ENCODE measurements around the gene LIF. TPM values are rescaled to one million over a fixed set of nuclear protein-coding genes. Genes with fewer than 3 reads are reported as not detected.

LIF gene
- total RNA-seq, 1 experiment from 2014 or later = 8.0 TPM

GRCh38 chr22:30265823-30266444 is 19.4 kb upstream of the LIF start:
- ChIA-PET POLR2A (no interaction called here), CTCF (no interaction called here)
- no peaks in the 10 kb centered on the region for H3K27me3 Mint-ChIP-seq (ENCODE audit: insufficient read depth, unreplicated experiment)
- no peaks in the 10 kb centered on the region for H3K27me3 ChIP-seq (replicated peaks; ENCODE audit: control insufficient read depth, insufficient read depth, low read length)
- no peak overlapping the region for H3K27ac Mint-ChIP-seq (ENCODE audit: unreplicated experiment)
- BruUV-seq (replicated peaks) = no TSS peak
- H3K4me1 ChIP-seq = peaks cover 5% of the 10 kb centered on the region; the same call in 1 of the 2 replicates
- no peak overlapping the region for H3K4me3 ChIP-seq (ENCODE audit: low read depth, low read length)
- no peak for TF ChIP-seq CTCF (IDR thresholded peaks at IDR 0.05; ENCODE audit: insufficient read depth in 1 of 2, low read depth in 1 of 2, low read length in 1 of 2, severe bottlenecking in 1 of 2, unreplicated experiment in 1 of 2)
- H3K36me3 ChIP-seq (ENCODE audit: control insufficient read depth, insufficient read depth, low read length) = no peaks in the 10 kb centered on the region
- no peaks in the 10 kb centered on the region for H3K9me3 Mint-ChIP-seq (ENCODE audit: unreplicated experiment)
- peaks cover 5% of the 10 kb centered on the region for H3K36me3 Mint-ChIP-seq (ENCODE audit: insufficient read depth, unreplicated experiment)
- intact Hi-C loops (cut with micrococcal nuclease; ENCODE audit: unreplicated experiment) = no loop called here
- no peaks in the 10 kb centered on the region for H3K4me1 Mint-ChIP-seq (ENCODE audit: low read depth, unreplicated experiment)
- H3K9me3 ChIP-seq = no peaks in the 10 kb centered on the region
- H3K4me3 Mint-ChIP-seq (ENCODE audit: unreplicated experiment) = no peak overlapping the region
- no peak for DNase-seq

- Mint-ChIP-seq H3K27ac (ENCODE audit: unreplicated experiment) (no peak overlapping the region), H3K9me3 (ENCODE audit: unreplicated experiment) (no peaks in the 10 kb centered on the region), H3K4me3 (ENCODE audit: unreplicated experiment) (no peak overlapping the region), H3K4me1 (ENCODE audit: low read depth, unreplicated experiment) (no peaks in the 10 kb centered on the region), H3K36me3 (ENCODE audit: insufficient read depth, unreplicated experiment) (peaks cover 5% of the 10 kb centered on the region), H3K27me3 (ENCODE audit: insufficient read depth, unreplicated experiment) (no peaks in the 10 kb centered on the region)
- TF ChIP-seq CTCF (IDR thresholded peaks at IDR 0.05; ENCODE audit: insufficient read depth in 1 of 2, low read depth in 1 of 2, low read length in 1 of 2, severe bottlenecking in 1 of 2, unreplicated experiment in 1 of 2) = no peak
- intact Hi-C loops (cut with micrococcal nuclease; ENCODE audit: unreplicated experiment) = no loop called here
- no peak for DNase-seq
- H3K4me1 ChIP-seq = peaks cover 5% of the 10 kb centered on the region; the same call in 1 of the 2 replicates
- H3K36me3 ChIP-seq (ENCODE audit: control insufficient read depth, insufficient read depth, low read length) = no peaks in the 10 kb centered on the region
- no peak overlapping the region for H3K4me3 ChIP-seq (ENCODE audit: low read depth, low read length)
- no peaks in the 10 kb centered on the region for H3K9me3 ChIP-seq
- CTCF ChIA-PET = interaction anchor here (1.1 kb wide), 1 partner anchor 23 kb away, joined by 6 read pairs; no protein-coding TSS in a partner anchor
- POLR2A ChIA-PET = no interaction called here
- H3K27me3 ChIP-seq (replicated peaks; ENCODE audit: control insufficient read depth, insufficient read depth, low read length) = no peaks in the 10 kb centered on the region
- BruUV-seq (replicated peaks) = no TSS peak
Measured at GRCh38 chr22:30265131-30265720, 18.7 kb upstream of the LIF start.

GRCh38 chr22:30263883-30264282 is 17.3 kb upstream of the LIF start:
- Histone ChIP-seq H3K4me1 (peaks cover 5% of the 10 kb centered on the region), H3K36me3 (ENCODE audit: control insufficient read depth, insufficient read depth, low read length) (no peaks in the 10 kb centered on the region), H3K4me3 (ENCODE audit: low read depth, low read length) (no peak overlapping the region), H3K9me3 (no peaks in the 10 kb centered on the region), H3K27me3 (replicated peaks; ENCODE audit: control insufficient read depth, insufficient read depth, low read length) (no peaks in the 10 kb centered on the region)
- no peak for TF ChIP-seq CTCF (IDR thresholded peaks at IDR 0.05; ENCODE audit: insufficient read depth in 1 of 2, low read depth in 1 of 2, low read length in 1 of 2, severe bottlenecking in 1 of 2, unreplicated experiment in 1 of 2)
- POLR2A ChIA-PET = no interaction called here
- no peak overlapping the region for H3K27ac Mint-ChIP-seq (ENCODE audit: unreplicated experiment)
- H3K36me3 Mint-ChIP-seq (ENCODE audit: insufficient read depth, unreplicated experiment) = peaks cover 5% of the 10 kb centered on the region
- no peaks in the 10 kb centered on the region for H3K4me1 Mint-ChIP-seq (ENCODE audit: low read depth, unreplicated experiment)
- intact Hi-C loops (cut with micrococcal nuclease; ENCODE audit: unreplicated experiment) = loop anchor here (1.0 to 2.0 kb wide), 3 partner anchors 23 to 123 kb away; partner anchors contain the start of genes RNF215 and TBC1D10A
- CTCF ChIA-PET = interaction anchor here (0.6 to 1.6 kb wide), 7 partner anchors 24 to 627 kb away, joined by 3 to 12 read pairs (median 6); partner anchors contain the start of gene TBC1D10A
- no TSS peak for BruUV-seq (replicated peaks)
- no peaks in the 10 kb centered on the region for H3K27me3 Mint-ChIP-seq (ENCODE audit: insufficient read depth, unreplicated experiment)
- no peaks in the 10 kb centered on the region for H3K9me3 Mint-ChIP-seq (ENCODE audit: unreplicated experiment)
- DNase-seq = no peak
- H3K4me3 Mint-ChIP-seq (ENCODE audit: unreplicated experiment) = no peak overlapping the region
